GM12872 (cell line): ENCODE data around the gene ABCA8.

Source experiments
- TF ChIP-seq, protein P1 (sequence below): IDR thresholded peaks from 3 replicates; pipeline ENCODE4 v1.5.1; 2011; ENCODE audit warnings: low read depth, mild to moderate bottlenecking, low read length, moderate library complexity; ENCODE audit not compliant: insufficient read depth

The ABCA8 gene

DNA sequence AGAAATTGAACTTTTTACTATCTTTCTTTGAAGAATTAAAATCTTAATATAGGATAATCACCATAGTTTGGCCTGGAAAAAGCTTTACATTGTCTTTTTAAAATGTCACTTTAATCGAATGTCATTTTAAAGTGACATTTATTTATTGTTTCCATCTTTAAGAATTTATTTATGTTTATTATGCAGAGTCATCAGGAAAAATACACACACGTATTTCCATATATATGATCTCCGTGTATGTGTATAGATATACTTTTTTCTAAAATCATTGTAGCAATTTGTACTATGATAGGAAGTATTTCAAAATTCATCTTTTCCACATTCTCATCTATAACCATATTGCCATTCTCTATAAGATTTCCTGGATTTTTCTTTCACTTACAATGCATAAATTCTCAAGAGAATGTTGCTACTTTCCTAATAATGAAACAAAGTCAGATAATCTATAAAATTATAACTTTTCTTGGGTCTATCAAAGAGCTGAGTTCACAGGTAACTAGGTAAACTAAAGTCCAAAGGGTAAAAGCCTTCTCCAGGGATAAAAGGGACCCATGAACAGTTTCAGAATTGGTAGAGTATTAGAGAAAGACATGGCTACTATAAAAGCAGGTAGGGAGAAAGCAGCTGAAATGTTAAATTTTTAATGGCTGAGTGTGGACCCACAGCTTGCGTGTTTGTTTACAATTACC, 11.9 kb downstream of the ABCA8 start:
- TF ChIP-seq, protein P1, sequence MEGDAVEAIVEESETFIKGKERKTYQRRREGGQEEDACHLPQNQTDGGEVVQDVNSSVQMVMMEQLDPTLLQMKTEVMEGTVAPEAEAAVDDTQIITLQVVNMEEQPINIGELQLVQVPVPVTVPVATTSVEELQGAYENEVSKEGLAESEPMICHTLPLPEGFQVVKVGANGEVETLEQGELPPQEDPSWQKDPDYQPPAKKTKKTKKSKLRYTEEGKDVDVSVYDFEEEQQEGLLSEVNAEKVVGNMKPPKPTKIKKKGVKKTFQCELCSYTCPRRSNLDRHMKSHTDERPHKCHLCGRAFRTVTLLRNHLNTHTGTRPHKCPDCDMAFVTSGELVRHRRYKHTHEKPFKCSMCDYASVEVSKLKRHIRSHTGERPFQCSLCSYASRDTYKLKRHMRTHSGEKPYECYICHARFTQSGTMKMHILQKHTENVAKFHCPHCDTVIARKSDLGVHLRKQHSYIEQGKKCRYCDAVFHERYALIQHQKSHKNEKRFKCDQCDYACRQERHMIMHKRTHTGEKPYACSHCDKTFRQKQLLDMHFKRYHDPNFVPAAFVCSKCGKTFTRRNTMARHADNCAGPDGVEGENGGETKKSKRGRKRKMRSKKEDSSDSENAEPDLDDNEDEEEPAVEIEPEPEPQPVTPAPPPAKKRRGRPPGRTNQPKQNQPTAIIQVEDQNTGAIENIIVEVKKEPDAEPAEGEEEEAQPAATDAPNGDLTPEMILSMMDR = no peak

DNA sequence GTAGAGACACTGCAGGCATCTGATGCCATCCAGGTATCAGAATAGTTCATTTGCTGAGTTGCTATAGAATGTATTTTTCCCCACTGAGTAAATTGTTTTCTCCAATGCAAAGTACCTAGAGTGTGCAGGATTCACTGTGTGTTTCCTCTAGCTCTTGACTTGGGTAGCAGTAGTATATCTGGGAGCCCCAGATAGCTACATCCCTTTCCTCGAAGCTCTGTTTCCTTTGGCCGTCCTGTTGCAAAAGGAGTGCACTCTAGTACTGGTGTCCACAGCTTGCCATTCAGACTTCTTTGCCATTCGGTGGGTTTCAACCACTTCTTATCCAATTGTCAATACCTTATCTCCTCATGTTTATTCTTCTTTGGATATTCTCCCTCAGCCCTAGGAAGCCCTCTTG, 12.8 kb downstream of the ABCA8 start:
- TF ChIP-seq, protein P1 = no peak

DNA sequence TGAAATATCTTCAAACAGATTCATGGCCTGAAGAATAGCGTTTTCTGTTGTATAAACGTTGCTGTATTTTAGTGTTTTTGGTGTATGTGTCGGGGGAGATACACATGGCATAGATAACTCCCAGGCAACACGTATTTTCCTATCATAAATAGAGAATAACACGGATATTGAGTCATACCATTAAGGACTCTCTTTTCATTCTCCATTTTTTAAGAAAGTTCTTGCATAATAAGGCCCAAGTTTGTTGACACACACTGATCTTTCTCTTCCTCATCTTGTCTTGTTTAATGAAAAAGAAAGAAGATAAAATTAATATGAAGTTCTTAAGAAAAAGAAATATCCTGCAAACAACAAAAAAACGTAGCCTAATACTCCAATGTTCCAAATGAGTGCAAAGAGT, 13.4 kb downstream of the ABCA8 start:
- TF ChIP-seq, protein P1 = no peak

DNA sequence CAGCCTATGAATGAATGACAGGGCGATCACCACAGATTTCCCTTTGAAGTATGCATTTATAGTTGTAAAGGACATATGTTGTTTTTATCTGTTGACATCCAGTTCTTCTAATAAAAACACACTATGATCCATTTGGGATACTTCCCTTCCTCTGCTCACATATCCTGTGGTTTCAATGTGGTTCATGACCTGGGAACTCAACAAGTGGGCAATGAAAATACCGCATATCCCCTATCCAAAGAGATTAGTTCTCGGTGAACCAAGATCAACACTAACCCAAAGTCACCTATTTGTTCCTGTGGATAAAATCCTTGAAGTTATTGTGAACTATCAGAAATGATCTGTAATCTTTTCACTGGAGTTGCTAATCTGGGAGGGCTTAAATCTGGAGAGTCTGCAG, 16.0 kb downstream of the ABCA8 start:
- TF ChIP-seq, protein P1 = no peak

DNA sequence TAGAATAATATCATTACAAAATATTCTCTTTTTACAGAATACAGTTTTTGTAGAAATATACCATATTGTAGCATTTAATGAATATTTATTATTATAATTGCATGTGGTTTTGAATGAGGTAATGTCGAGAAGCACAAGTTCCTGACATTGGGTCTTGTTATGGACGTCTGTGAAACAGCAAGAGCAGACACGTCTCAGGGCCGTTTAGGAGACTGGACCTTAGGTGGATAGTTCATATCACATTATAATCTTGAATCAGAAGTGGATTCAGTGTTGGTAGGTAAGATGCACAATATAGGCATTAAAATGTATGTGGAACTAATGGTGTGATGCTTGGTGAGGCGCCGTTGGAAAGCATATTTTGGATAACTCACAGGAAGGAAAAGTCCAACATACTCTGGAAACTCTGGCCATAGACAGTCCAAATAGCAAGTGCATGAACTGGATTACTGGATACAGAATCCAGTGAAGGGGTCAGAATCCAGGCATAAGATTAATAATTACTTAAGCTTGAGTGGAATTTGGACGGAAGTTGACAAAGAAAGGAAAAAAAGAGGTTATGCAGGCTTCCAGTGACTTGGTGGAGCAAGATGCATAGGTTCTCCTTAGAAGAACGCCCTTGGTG, 17.2 kb downstream of the ABCA8 start:
- TF ChIP-seq, protein P1 = no peak

DNA sequence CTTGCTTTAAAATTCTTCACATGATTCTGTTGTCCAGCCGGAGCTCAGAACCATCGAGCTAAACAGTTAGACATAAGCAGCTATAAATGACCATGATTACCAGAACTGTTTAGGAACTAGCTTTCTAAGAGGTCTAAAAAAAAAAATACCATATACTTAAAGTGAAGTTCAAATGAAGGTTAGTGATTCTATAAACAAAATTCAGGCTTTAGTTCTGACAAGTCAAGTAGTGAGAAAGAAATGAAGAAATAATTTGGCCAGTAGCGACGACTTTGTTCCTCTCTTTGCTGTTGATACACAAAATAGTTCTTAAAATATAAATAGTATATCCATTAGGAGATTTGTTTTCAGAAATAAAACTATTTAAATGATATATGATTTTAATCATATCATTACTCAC, 27.7 kb downstream of the ABCA8 start:
- TF ChIP-seq, protein P1 = no peak

DNA sequence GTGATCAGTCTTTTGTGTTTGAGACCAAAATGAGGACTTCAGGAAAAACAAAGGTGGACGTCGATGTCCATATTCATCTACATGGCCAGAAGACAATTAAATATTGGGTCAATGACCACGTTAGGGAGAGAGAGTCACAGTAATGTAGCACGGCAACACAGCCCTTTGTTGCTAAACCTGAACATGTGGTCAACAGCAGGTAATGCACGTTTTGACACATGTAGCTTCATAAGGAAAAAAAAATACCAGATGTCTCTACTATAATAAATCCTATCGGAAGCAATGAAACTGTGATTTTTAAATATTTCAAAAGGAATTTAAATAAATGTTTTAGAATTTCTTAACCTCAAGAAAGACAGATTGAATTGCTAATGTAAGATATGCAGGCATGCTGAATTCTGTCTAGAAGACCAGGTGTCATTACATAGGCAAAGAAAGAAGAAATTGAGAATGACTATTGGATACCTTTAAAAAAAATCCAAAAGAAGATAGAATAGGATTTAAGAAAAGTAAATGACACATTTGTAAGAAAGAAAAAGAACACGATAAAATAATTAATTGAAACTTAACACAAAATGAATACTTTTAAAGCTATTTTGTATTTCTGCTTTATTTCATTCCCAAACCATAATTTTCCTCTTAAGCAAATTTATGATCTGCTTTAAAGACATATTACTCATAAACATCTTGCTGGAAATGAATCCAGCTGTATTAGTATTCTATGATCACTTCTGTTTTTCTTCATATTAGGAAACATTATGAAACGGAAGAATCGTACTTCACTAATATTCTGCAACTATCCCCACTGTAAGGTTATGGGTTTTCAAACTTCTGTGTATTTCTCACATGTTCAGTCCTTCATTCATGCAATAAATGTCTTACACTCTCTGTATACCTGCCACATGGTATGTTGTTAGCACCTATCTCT, 30.1 kb downstream of the ABCA8 start:
- TF ChIP-seq, protein P1 = no peak
